ENCODE measurements around the gene DCP2. TPM values are rescaled to one million over a fixed set of nuclear protein-coding genes. Genes with fewer than 3 reads are reported as not detected.

The DCP2 gene
- total and polyA plus RNA-seq, 4 donors = 6.0 to 59.3 (median 23.9) TPM

DNA sequence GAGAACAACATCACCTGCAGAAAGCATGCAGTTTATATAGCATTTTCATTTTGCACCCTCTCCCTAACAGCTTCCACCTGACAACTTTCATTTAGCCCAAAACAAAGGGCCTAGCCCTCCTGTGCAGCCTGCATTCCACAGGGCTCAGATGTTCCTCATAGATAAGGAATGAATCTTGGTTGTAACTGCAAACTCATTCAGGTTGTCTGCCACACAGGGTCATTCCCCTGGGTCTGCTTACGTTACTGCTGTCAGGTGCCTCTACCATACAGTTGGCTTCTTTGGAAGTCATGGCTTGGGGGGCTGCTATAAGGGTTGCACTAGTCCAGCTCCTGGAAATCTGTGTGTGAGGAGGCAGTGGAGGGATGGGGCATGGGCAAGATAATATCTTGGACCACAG lies 2.7 kb upstream of the DCP2 start:
- WGBS, 2 donors = 91 to 93% methylated on average over 1 of the region's 1 CpG
- intact Hi-C loops (cut with DNase I) = no loop called here
- H3K36me3 ChIP-seq (ENCODE audit: control insufficient read depth in 1 of 2, insufficient read depth in 2 of 2, low read length in 1 of 2) = no peaks in the 10 kb centered on the region

DNA sequence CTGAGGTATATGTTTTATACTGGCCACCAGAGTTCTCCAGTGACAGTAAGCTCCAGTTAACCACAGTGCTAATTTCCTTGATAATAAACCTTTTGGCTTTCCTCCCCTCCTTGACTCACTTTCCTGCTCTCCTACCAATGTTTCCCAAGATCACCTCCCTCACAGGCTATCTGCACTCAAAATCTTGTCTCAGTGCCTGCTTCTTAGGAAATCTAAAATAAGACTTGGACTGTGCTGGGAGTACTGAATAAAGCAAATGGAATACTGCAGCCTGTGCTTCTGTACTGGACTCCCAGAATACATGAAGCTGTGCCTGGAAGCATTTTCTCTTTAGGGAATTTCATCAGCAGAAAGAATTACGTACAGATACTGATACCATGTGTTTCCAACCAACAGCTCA lies 1.7 kb upstream of the DCP2 start:
- Histone ChIP-seq H3K36me3 (ENCODE audit: control insufficient read depth in 1 of 2, insufficient read depth in 2 of 2, low read length in 1 of 2) (no peaks in the 10 kb centered on the region), H3K9me3 (ENCODE audit: control insufficient read depth, low read length) (no peaks in the 10 kb centered on the region), H3K4me3 (ENCODE audit: low read length in 2 of 2) (no peak overlapping the region), H3K27ac (ENCODE audit: low read depth in 1 of 2, low read length in 2 of 2) (no peak overlapping the region), H3K4me1 (ENCODE audit: control insufficient read depth in 1 of 2, insufficient read depth in 2 of 2, low read length in 2 of 2) (no peaks in the 10 kb centered on the region), H3K27me3 (ENCODE audit: control insufficient read depth in 1 of 2, insufficient read depth in 2 of 2, low read length in 1 of 2) (no peaks in the 10 kb centered on the region)
- DNase-seq = no peak
- ATAC-seq (ENCODE audit: low FRiP score) = no peak
- intact Hi-C loops (cut with DNase I) = loop anchor here in 1 of 2 donors (5.0 kb wide), 2 partner anchors 53 to 113 kb away; partner anchors contain the start of genes REEP5 and SRP19
- 87 to 89% methylated on average over 1 of the region's 1 CpG for WGBS, 2 donors

More for the DNA sequence above, 2.7 kb upstream of the DCP2 start:
- ATAC-seq (ENCODE audit: low FRiP score) (no peak), DNase-seq (no peak)
- H3K9me3 ChIP-seq (ENCODE audit: control insufficient read depth, low read length) = no peaks in the 10 kb centered on the region
- H3K27ac ChIP-seq (ENCODE audit: low read depth in 1 of 2, low read length in 2 of 2) = no peak overlapping the region
- H3K4me3 ChIP-seq (ENCODE audit: low read length in 2 of 2) = no peak overlapping the region
- H3K27me3 ChIP-seq (ENCODE audit: control insufficient read depth in 1 of 2, insufficient read depth in 2 of 2, low read length in 1 of 2) = no peaks in the 10 kb centered on the region
- no peaks in the 10 kb centered on the region for H3K4me1 ChIP-seq (ENCODE audit: control insufficient read depth in 1 of 2, insufficient read depth in 2 of 2, low read length in 2 of 2)

DNA sequence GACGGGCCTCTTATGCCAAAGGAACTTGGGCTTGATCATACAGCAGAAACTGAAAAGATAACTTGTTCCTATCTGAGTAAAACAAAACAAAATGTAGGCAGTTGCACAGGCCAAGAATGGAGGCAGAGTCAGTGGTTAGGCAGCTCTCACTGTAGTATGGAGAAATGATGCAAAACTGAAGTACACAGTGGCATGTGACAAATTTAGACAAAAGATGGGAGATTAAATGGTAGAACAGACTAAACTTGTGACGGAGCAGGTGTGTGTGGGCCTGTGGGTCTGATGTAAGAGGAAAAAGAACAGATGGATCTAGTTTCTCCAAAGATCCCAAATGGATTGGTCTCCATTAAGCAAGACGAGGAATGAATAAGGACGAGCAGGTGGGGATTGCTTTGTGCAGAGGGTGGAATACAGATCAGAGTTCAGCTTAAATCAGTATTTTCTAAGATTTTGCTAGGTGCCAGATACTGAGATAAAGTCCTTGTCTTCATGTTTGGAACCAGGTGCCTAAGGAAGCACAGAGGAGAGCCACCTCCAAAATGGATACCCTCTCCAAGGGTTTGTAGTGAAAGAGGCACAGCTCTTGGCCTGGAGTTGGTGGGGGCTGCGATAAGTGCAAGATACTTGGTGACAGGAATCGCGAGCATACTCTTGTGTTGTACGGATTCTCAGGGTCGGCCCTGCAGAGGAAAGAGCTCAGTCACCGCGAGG lies 722 bp upstream of the DCP2 start:
- H3K27ac ChIP-seq (ENCODE audit: low read depth in 1 of 2, low read length in 2 of 2) = peak overlapping the region in 1 of 2 donors; percentile 55
- ATAC-seq (ENCODE audit: low FRiP score) = peak; percentile 48
- WGBS, 2 donors = 26 to 27% methylated on average over 11 of the region's 11 CpGs

DNA sequence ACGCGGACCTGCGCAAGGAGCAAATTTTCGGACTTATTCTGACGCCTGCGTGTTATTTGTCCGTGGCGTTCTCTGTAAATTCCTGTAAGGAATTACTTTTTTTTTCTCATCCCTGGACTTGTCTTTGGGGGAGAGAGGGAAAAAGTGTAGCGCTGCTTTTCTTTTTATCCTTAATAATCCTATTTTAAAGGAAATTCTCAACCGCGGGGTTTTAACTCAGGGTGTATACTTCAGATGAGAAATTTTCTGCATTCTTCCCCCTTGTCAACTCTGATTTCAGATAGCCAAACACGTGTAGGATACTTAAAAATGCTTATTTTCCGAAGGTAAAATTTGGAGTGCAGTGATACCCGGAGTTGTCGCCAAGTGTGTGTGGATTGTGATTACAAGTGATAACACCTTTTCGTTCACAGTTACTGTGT lies 853 bp downstream of the DCP2 start:
- ATAC-seq (ENCODE audit: low FRiP score) = no peak

More for the DNA sequence above, 722 bp upstream of the DCP2 start:
- no peak for DNase-seq
- Histone ChIP-seq H3K27me3 (ENCODE audit: control insufficient read depth in 1 of 2, insufficient read depth in 2 of 2, low read length in 1 of 2) (no peaks in the 10 kb centered on the region), H3K36me3 (ENCODE audit: control insufficient read depth in 1 of 2, insufficient read depth in 2 of 2, low read length in 1 of 2) (no peaks in the 10 kb centered on the region), H3K4me1 (ENCODE audit: control insufficient read depth in 1 of 2, insufficient read depth in 2 of 2, low read length in 2 of 2) (peaks cover 0 to 2% of the 10 kb centered on the region in 2 donors), H3K4me3 (ENCODE audit: low read length in 2 of 2) (peak overlapping the region; percentile 23 to 89), H3K9me3 (ENCODE audit: control insufficient read depth, low read length) (no peaks in the 10 kb centered on the region)
- intact Hi-C loops (cut with DNase I) = loop anchor here in 1 of 2 donors (5.0 kb wide), 2 partner anchors 54 to 114 kb away; partner anchors contain the start of genes REEP5 and SRP19

DNA sequence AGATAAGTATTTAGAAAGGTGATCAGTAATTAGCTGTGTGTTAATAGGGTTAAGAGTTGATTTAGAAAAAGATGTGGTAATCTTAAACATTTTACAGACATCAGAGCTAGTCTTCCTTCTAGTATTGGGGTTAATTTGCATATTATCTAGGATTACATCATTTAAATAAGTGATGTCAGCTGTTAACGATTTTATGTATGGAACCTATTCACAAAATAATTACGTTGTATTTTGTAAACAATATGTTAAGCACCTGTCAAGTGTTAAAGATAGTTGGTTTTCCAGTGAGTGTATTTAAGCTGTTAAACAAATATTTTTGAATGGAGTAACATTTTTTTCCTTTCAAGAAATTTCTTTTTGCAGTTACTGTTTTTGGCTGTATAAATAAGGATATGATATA lies 2.2 kb downstream of the DCP2 start:
- no peaks in the 10 kb centered on the region for H3K9me3 ChIP-seq (ENCODE audit: control insufficient read depth, low read length)
- H3K4me1 ChIP-seq (ENCODE audit: control insufficient read depth in 1 of 2, insufficient read depth in 2 of 2, low read length in 2 of 2) = peaks cover 0 to 7% of the 10 kb centered on the region in 2 donors
- H3K4me3 ChIP-seq (ENCODE audit: low read length in 2 of 2) = no peak overlapping the region
- no peak overlapping the region for H3K27ac ChIP-seq (ENCODE audit: low read depth in 1 of 2, low read length in 2 of 2)
- DNase-seq (no peak), ATAC-seq (ENCODE audit: low FRiP score) (no peak)
- no peaks in the 10 kb centered on the region for H3K27me3 ChIP-seq (ENCODE audit: control insufficient read depth in 1 of 2, insufficient read depth in 2 of 2, low read length in 1 of 2)
- WGBS, 2 donors = 12 to 25% methylated on average over 2 of the region's 2 CpGs
- H3K36me3 ChIP-seq (ENCODE audit: control insufficient read depth in 1 of 2, insufficient read depth in 2 of 2, low read length in 1 of 2) = peaks cover 0 to 2% of the 10 kb centered on the region in 2 donors
- intact Hi-C loops (cut with DNase I) = loop anchor here in 1 of 2 donors (5.0 kb wide), 2 partner anchors 57 to 117 kb away; partner anchors contain the start of genes REEP5 and SRP19

More for the DNA sequence above, 853 bp downstream of the DCP2 start:
- intact Hi-C loops (cut with DNase I) = loop anchor here in 1 of 2 donors (5.0 kb wide), 2 partner anchors 55 to 115 kb away; partner anchors contain the start of genes REEP5 and SRP19
- Histone ChIP-seq H3K4me3 (ENCODE audit: low read length in 2 of 2) (peak overlapping the region; percentile 78 to 89), H3K27me3 (ENCODE audit: control insufficient read depth in 1 of 2, insufficient read depth in 2 of 2, low read length in 1 of 2) (no peaks in the 10 kb centered on the region), H3K36me3 (ENCODE audit: control insufficient read depth in 1 of 2, insufficient read depth in 2 of 2, low read length in 1 of 2) (peaks cover 0 to 2% of the 10 kb centered on the region in 2 donors), H3K27ac (ENCODE audit: low read depth in 1 of 2, low read length in 2 of 2) (peak overlapping the region in 1 of 2 donors; percentile 73), H3K4me1 (ENCODE audit: control insufficient read depth in 1 of 2, insufficient read depth in 2 of 2, low read length in 2 of 2) (peaks cover 0 to 2% of the 10 kb centered on the region in 2 donors), H3K9me3 (ENCODE audit: control insufficient read depth, low read length) (no peaks in the 10 kb centered on the region)
- 0% methylated on average over 16 of the region's 16 CpGs for WGBS, 2 donors
- DNase-seq = no peak

DNA sequence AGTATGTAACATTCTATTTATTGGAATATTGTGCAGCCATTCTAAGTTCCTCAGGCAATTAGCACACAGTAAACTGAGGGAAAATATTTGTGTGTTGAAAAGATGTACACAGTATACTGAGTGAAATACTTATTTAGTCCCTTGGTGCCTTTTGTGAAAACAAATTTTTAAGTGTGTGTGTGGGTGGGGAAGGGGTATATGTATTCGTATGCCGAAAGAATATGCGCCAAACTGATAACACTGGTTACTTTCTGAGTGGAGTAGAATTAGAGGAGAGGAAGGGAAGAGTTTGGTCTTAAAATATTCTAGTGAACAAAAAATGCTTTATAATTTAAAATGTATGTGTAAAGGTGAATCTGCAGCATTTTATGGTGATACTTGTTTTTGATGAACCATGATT lies 3.1 kb downstream of the DCP2 start:
- no peak overlapping the region for H3K4me3 ChIP-seq (ENCODE audit: low read length in 2 of 2)
- H3K4me1 ChIP-seq (ENCODE audit: control insufficient read depth in 1 of 2, insufficient read depth in 2 of 2, low read length in 2 of 2) = peaks cover 0 to 13% of the 10 kb centered on the region in 2 donors
- H3K9me3 ChIP-seq (ENCODE audit: control insufficient read depth, low read length) = no peaks in the 10 kb centered on the region
- peaks cover 0 to 2% of the 10 kb centered on the region in 2 donors for H3K36me3 ChIP-seq (ENCODE audit: control insufficient read depth in 1 of 2, insufficient read depth in 2 of 2, low read length in 1 of 2)
- no peak for ATAC-seq (ENCODE audit: low FRiP score)
- WGBS, 2 donors = 63 to 67% methylated on average over 3 of the region's 3 CpGs
- H3K27me3 ChIP-seq (ENCODE audit: control insufficient read depth in 1 of 2, insufficient read depth in 2 of 2, low read length in 1 of 2) = no peaks in the 10 kb centered on the region
- intact Hi-C loops (cut with DNase I) = loop anchor here in 1 of 2 donors (5.0 kb wide), 2 partner anchors 57 to 117 kb away; partner anchors contain the start of genes REEP5 and SRP19
- no peak overlapping the region for H3K27ac ChIP-seq (ENCODE audit: low read depth in 1 of 2, low read length in 2 of 2)
- no peak for DNase-seq

DNA sequence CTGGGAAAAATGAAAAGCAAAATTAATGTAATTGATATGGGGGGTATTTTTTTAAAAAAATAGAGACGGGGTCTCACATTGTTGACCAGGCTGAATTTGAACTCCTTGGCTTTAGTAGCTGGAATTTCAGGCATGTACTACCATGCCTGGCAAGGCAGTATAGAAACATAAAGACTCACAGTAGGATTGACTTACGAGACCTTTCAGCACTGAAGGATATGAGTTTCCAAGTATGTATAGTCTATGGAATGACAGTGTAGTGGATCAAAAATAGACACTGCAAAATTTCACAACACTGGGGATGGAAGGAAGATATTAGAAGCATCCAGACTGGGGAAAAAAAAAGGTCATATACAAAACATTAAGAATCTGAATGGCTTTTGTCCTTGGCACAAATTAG lies 6.8 kb downstream of the DCP2 start:
- H3K4me3 ChIP-seq (ENCODE audit: low read length in 2 of 2) = no peak overlapping the region
- H3K27ac ChIP-seq (ENCODE audit: low read depth in 1 of 2, low read length in 2 of 2) = no peak overlapping the region

DNA sequence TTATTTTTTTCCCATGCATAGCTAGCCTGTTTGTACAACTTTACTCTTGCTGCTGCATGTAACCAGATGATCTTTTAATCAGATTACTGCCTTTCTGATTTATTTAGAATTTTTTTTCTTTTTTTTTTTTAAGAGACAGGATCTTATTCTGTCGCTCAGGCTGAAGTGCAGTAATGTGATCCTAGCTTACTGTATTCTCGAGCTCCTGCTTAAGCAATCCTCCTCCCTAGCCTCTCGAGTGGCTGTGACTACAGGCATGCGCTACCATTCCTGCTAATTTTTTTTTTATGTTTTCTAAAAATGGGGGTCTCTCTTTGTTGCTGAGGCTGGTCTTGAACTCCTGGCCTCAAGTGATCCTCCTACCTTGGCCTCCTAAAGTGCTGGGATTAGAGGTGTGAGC lies 9.6 kb downstream of the DCP2 start:
- H3K4me1 ChIP-seq (ENCODE audit: control insufficient read depth in 1 of 2, insufficient read depth in 2 of 2, low read length in 2 of 2) = peaks cover 0 to 11% of the 10 kb centered on the region in 2 donors
- intact Hi-C loops (cut with DNase I) = no loop called here
- no peaks in the 10 kb centered on the region for H3K36me3 ChIP-seq (ENCODE audit: control insufficient read depth in 1 of 2, insufficient read depth in 2 of 2, low read length in 1 of 2)
- no peak overlapping the region for H3K27ac ChIP-seq (ENCODE audit: low read depth in 1 of 2, low read length in 2 of 2)
- no peaks in the 10 kb centered on the region for H3K27me3 ChIP-seq (ENCODE audit: control insufficient read depth in 1 of 2, insufficient read depth in 2 of 2, low read length in 1 of 2)
- ATAC-seq (ENCODE audit: low FRiP score) (no peak), DNase-seq (no peak)
- H3K9me3 ChIP-seq (ENCODE audit: control insufficient read depth, low read length) = no peaks in the 10 kb centered on the region
- H3K4me3 ChIP-seq (ENCODE audit: low read length in 2 of 2) = no peak overlapping the region
- 93 to 95% methylated on average over 4 of the region's 4 CpGs for WGBS, 2 donors

More for the DNA sequence above, 6.8 kb downstream of the DCP2 start:
- DNase-seq = no peak
- Histone ChIP-seq H3K27me3 (ENCODE audit: control insufficient read depth in 1 of 2, insufficient read depth in 2 of 2, low read length in 1 of 2) (no peaks in the 10 kb centered on the region), H3K36me3 (ENCODE audit: control insufficient read depth in 1 of 2, insufficient read depth in 2 of 2, low read length in 1 of 2) (peaks cover 0 to 2% of the 10 kb centered on the region in 2 donors), H3K9me3 (ENCODE audit: control insufficient read depth, low read length) (no peaks in the 10 kb centered on the region), H3K4me1 (ENCODE audit: control insufficient read depth in 1 of 2, insufficient read depth in 2 of 2, low read length in 2 of 2) (peaks cover 0 to 13% of the 10 kb centered on the region in 2 donors)
- no peak for ATAC-seq (ENCODE audit: low FRiP score)
- 69 to 72% methylated on average over 2 of the region's 2 CpGs for WGBS, 2 donors
- intact Hi-C loops (cut with DNase I) = no loop called here

Data from aorta (tissue), 5 donors.